ENCODE data around the gene MRPL43. TPM values are rescaled to one million over a fixed set of nuclear protein-coding genes. Genes with fewer than 3 reads are reported as not detected.

MRPL43 gene
- polyA plus RNA-seq, 1 donor = 88.7 TPM

GRCh38 chr10:101019440-101019703, 32.1 kb upstream of the MRPL43 start:
- no peak for DNase-seq

DNA sequence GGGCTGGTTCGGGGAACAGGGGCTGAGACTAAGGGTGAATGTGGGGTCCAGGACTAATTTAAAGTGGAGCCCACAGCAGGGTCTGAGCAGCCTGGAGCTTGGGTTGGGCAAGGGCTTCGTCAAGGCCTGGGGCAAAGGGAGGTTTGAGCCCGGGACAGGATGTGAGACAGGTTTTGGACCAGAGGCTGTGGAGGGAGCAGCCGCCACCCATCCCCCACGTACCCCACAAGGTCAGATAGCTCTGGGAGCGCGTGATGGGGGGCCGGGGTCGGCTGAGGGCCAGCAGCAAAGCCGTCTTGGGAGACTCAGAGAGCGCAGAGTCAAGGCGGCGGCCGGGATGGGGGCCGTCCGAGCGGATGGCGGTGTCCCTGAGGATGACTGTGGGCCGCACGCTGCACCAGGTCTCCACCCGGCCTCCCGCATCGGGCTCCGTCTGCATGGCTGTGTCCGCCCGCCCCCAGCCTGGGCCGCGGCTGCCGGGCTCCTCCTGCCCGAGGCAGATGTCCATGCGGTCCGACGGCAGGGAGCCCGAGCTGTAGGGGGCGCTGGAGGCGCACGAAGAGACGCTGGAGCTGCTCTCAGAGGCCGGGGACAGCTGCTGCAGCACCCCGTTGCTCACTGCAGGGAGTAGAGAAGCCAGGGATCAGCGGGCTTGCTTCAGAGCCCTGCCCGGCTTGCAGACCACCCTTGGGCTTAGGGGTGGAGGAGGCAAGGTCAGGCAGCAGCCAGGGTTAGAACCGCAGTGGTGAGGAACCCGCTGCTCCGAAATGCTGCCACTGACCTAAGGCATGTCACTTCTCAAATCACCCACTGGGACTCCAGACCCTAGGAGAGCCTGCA, 31.5 kb upstream of the MRPL43 start:
- peak; percentile 71 for DNase-seq

GRCh38 chr10:101018118-101018599, 30.9 kb upstream of the MRPL43 start:
- no peak for DNase-seq

GRCh38 chr10:101016814-101017213, 29.5 kb upstream of the MRPL43 start:
- DNase-seq = no peak

DNA sequence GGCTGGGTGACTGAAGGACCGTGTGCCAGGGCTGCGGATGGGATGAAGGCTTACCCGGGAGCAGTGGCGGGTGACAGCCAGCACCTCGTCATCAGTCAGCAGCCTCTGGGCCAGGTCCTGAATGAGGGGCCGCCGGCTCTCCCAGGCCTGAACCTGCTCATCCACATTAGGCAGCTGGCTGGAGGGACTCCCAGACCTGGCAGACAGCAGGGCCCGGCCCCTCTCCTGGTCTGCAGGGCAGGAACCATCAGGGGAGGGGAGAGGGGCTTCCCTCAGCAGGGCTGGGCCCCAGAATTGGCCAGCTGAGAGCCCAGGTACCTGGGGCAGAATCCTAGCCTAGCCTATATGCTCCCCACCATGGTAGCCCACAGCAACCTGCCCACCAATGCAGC, 28.3 kb upstream of the MRPL43 start:
- no peak for DNase-seq

- no peak for DNase-seq
Observed at GRCh38 chr10:101014966-101015581, 27.8 kb upstream of the MRPL43 start.

DNA sequence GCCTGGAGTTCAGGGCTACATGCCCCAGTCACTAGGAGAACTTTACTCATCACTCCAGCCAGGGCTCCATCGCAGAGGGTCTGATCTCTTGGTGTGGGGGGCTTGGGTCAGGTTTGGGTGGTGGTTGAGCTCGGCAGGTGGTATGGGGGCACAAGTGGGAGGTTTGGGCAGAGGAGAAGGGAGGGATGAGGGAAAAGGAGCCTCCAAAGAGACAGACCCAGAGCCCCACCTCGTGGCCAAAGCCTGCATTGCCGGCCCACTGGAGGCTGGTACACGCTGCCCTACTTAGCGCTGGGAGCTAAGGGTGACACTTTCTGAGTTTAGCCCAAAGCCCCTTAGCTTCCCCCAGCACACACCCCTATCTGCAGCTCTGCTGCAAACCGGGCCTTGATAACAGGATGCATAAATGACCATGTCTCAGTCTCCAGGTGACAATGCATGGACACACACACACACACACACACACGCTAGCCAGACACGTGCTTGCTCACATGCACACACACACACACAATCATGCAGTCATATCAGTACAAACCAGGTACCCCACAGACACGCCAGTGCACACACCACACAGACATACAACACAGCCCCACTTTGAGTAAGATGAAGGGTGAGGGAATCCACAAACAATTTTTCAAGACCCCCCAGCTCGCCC, 27.1 kb upstream of the MRPL43 start:
- DNase-seq = peak; percentile 69

GRCh38 chr10:101013365-101013825, 26.1 kb upstream of the MRPL43 start:
- no peak for DNase-seq

DNA sequence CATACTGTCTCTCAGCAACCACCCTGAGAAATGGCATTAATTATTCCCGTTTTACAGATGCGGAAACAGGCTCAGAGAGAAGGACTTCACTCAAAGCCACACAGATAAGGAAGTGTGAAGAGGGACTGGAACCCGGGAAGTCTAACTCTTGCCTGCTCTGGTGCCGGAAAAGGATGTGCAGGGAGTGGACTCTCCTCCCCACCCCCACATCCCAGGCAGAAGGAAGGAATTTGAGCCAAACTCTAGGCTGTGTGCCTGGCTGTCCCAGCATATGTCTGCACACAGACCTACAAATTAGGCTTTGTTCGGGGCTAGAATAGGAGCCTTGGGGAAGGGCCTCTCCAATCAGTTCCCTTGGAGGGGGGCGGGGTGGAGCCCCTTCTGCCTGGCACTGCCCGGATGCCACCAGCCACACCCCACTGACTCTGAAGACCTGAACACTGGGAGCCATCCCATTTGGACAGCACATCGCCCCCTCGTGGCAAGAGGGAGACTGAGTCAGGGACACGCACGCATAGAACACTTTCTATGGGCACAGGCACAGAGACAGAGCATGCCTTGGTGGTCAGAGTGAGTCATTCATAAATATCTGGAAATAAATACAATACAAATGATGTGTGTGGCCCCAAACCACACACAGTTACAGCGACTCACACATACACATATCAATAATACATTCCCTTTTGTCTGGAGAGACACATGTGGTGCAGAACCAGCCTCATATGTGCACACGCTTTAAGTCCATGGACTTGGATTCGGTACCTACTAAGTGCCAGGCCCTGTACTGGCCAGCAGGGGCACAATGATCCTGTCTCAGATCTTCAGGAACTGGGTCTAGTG, 25.4 kb upstream of the MRPL43 start:
- DNase-seq = peak; percentile 78

- no peak for DNase-seq
Observed at GRCh38 chr10:101011517-101012423, 24.5 kb upstream of the MRPL43 start.

DNA sequence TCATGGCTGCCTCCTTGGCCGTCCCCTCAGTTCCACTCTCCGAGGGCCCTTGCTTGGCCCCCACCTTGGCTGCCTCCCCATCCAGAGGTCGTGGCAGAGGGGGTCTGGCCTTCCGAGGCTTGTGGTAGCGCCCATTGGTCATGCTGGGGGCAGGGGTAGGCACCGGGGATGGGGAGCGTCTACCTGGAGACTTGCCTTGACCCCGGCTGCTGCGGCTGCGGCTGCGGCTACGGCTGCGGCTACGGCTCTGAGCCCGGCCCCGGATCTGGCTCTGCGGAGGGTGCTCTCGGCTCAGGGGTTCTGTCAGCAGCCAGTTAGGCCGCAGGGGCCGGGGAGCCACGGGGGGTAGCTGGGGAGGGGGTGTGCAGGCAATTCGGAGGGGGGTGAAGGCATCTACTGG, 23.0 kb upstream of the MRPL43 start:
- DNase-seq = no peak

- no peak for DNase-seq
Observed at GRCh38 chr10:101008823-101009423, 21.6 kb upstream of the MRPL43 start.

GRCh38 chr10:101007915-101008822, 20.9 kb upstream of the MRPL43 start:
- DNase-seq = no peak

DNA sequence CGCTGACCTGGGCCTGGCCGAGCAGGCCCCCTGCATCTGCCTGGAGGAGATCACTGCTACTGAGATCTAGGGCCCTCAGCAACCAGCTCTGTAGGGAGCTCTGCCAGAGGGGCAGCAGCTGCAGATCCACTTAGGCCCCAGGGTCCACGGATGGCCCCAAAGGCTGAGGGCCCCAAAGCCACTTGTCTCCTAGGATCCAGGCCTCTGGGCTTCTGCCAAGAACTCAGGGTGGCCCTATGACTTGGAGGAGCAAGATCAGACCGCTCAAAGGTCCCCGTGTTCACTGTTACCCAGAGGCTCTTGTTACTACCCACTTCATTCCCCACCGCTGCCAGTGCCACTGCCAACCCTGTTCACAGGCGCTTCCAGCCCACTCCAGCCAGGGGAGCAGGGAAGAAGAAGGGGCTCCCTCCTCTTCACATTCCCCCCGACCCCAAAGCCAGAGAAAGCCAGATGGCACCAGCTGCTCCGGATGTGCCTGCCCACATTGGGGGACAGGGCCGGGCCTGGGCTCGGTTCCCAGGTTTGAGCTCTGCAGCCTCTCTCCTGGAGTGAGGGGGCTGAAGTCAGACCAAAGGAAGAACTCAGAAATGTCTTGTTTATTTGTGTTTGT, 19.9 kb upstream of the MRPL43 start:
- DNase-seq = no peak

DNA sequence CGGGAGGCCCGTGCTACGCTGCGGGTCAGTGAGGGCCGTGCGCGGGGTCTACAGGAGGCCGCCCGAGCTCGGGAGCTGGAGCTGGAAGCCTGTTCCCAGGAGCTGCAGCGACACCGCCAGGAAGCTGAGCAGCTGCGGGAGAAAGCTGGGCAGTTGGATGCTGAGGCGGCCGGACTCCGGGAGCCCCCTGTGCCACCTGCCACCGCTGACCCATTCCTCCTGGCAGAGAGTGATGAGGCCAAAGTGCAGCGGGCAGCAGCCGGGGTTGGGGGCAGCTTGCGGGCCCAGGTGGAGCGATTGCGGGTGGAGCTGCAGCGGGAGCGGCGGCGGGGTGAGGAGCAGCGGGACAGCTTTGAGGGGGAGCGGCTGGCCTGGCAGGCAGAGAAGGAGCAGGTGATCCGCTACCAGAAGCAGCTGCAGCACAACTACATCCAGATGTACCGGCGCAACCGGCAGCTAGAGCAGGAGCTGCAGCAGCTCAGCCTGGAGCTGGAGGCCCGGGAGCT, 19.3 kb upstream of the MRPL43 start:
- DNase-seq = peak; percentile 64

DNA sequence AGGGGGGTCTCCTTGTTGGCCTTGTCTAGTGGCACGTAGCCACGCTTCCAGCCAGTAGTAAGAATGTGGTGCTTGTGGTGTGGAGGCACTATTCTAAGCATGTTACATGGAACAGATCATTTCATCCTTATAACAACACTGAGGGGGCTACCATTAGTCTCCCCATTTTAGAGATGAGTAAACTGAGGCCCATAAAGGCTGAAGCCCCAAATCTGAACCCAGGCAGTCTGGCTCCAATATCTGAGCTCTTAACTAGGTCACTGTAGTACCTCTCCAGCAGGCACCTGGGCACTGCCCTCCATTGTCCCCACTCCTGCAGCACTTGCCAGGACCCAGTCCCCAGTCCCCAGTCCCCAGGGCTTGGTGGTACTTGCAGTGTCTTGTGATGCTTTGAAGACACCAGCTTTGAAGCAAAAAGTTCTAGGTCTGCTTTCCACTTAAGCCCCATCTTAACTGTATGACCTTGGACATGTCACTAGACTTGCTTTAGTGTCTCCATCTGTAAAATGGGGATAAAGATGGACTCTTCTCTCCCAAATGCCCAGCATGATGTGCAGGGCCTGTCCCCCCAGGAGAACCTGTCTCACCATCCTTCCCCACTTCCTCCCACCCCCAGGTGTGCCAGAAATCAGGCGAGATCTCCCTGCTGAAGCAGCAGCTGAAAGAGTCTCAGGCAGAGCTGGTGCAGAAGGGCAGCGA, 18.7 kb upstream of the MRPL43 start:
- no peak for DNase-seq

DNA sequence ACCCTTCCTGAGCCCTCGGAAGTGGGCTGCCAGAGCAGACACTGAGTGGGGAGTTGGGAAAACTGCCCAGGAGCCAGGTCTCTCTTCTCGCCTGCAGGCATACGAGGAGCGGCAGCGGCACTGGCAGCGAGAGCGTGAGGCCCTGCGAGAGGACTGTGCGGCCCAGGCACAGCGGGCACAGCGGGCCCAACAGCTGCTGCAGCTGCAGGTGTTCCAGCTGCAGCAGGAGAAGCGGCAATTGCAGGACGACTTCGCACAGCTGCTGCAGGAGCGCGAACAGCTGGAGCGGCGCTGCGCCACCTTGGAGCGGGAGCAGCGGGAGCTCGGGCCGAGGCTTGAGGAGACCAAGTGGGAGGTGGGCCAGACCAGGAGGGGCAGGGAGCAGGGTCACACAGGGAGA, 18.1 kb upstream of the MRPL43 start:
- no peak for DNase-seq

DNA sequence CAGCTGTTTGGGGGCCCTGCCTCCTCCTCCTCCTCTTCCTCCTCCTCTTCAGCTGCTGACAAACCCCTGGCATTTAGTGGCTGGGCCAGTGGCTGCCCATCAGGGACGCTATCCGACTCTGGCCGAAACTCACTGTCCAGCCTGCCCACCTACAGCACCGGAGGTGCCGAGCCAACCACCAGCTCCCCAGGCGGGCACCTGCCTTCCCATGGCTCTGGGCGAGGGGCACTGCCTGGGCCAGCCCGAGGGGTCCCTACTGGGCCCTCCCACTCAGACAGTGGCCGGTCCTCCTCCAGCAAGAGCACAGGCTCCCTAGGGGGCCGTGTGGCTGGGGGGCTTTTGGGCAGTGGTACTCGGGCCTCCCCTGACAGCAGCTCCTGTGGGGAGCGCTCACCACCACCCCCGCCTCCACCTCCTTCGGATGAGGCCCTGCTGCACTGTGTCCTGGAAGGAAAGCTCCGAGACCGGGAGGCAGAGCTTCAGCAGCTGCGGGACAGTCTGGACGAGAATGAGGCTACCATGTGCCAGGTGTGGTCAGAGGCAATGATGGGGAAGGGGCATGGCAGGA, 16.4 kb upstream of the MRPL43 start:
- DNase-seq = no peak

Measured in hindlimb muscle (tissue), 1 donor.